ENCODE data around the gene TSPO2.

TSPO2 gene

DNA sequence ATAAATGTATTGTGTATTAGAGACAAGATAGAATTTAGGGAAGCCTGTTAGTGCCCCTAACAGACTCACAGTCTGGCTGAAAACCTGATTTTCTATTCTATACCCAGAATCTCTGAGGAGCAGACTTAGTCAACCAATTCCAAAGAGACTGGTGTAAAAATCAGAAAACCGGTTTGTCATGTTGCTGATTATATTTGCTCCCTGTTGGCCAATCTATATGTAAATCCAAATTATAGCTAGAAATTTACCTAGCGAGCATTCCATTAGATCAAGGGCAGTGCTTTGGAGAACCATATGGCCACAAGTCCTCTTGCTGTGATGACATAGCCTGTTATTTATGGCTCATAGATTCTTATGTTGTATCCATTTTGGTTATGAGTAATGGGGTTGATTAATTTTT, 35.3 kb downstream of the TSPO2 start:
- DNase-seq = no peak

DNA sequence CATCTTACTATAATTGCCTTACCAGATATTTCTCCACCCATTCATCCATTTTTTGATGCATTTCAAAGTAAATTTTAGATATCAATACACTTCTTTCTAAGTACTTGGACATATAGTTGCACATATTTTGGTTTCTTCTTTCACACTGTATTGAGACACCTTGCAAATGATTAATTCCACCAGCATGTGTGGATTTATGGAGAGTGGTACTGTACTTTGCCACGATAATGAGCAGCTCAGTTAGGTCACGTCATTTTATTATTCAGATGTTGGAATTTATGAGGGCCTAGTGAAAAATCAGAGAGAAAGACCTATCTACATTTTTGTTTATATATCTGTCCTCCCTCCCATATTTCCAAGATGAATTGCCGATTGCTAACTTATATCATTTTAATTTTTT, 35.8 kb downstream of the TSPO2 start:
- DNase-seq = no peak

GRCh38 chr6:41079080-41079479, 36.8 kb downstream of the TSPO2 start:
- no peak for DNase-seq

DNA sequence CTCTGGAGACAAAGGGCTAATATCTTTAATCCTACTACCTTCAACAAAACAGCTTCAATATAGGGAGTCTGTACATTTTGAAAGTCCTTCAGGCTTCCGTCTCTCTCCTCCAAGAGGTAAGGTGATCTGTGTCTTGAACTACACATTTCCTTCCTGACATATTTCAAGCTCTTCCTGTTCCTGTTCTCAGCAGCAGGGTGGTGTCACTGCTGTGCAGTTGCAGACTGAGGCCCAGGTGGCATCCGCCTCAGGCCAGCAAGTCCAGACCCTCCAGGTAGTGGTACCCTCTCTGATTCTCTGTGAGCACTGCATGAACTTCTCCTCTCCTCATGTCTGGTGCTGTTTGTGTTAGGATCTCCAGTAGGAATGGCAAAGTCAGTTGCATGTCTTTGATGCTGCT, 38.4 kb downstream of the TSPO2 start:
- DNase-seq = peak; percentile 24 to 43

GRCh38 chr6:41083072-41083471, 40.8 kb downstream of the TSPO2 start:
- DNase-seq = no peak

DNA sequence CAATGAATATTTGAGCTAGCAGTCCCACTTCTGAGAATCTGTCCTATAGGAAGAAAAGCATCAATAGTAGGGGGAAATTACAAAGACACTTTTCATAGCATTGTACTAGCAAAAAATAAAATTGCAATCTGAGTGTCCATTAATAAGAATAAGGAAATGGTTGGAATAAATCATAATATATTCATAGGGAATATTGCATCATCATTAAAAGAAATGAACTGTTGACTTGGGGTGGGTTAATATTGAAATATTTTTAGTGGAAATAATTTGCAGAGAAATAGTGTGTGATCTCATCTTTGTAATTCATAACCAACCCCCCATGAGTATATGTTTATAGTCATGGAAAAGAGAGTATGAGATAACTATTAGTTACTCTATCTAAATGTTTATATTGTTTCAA, 42.9 kb downstream of the TSPO2 start:
- DNase-seq = no peak

GRCh38 chr6:41088451-41088850, 46.2 kb downstream of the TSPO2 start:
- DNase-seq = no peak

DNA sequence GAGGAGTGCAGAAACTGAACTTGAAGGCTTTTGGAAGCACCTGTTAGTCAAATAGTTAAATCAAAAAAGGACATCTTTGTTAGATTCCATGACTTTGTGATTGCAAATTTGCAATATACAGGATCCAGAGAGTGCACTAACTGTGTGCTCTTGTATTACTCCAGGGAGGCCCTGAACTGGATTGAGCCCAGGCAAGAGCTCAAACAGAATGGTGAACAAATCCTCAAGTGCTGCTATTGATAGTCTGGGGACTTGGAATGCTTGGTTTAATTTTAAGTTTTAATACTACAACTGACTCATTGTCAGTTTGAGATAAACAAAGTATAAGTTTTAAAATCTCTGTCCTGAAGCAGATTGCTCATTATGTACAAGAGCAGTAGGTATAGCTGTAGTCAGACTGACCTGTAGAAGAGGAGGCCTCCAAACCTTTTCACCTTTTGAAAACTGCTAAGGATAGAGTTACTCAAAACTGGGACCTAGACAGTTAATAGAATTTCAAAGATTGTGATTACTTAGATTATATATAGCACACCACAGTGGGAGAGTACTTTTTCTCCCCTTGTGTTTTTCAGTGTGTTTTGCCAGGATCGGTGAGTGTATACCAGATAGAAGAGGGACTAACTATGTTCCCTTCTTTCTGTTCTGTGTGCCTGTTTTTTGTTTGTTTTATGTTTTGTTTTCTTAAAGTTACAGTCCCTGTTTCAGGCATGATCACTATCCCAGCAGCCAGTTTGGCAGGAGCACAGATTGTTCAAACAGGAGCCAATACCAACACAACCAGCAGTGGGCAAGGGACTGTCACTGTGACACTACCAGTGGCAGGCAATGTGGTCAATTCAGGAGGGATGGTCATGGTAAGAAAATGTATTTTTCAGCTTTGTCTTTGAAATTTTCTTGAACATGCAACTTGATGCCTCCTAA, 48.8 kb downstream of the TSPO2 start:
- DNase-seq = no peak

- peak in 1 of 2 donors; percentile 28 for DNase-seq
These were observed 50.3 kb downstream of the TSPO2 start for GRCh38 chr6:41092421-41093140.

DNA sequence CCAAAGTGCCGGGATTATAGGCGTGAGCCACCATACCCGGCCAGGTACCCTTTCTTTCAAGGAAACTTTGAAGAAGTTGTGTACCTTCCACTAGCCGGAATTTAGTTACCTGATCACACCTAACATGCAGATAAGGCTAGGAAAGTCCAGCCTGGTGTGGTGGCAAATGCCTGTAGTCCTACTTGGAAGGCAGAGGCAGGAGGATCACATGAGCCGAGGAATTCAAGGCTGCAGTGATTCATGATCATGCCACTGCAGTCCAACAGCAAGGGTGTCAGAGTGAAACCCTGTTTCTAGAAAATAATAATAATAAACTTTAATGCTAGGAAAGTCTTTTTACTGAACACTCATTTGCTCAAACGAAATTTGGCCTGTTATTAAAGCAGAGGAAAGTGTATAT, 51.5 kb downstream of the TSPO2 start:
- DNase-seq = no peak

Data from CD4-positive, alpha-beta T cell treated with Interleukin-4 for 1 hour (primary cell).